Erythroblast (primary cell): ENCODE measurements around the gene FZD10.

Source experiments
- GATA1 ChIP-seq: IDR thresholded peaks from 2 replicates; pipeline ENCODE4 v1.6.1; 2011; ENCODE audit warnings: low read depth, mild to moderate bottlenecking, control low read depth, low read length, moderate library complexity
- POLR2A ChIP-seq: IDR thresholded peaks from 2 replicates; pipeline ENCODE4 v1.6.1; 2011; ENCODE audit warnings: mild to moderate bottlenecking, low read length

DNA sequence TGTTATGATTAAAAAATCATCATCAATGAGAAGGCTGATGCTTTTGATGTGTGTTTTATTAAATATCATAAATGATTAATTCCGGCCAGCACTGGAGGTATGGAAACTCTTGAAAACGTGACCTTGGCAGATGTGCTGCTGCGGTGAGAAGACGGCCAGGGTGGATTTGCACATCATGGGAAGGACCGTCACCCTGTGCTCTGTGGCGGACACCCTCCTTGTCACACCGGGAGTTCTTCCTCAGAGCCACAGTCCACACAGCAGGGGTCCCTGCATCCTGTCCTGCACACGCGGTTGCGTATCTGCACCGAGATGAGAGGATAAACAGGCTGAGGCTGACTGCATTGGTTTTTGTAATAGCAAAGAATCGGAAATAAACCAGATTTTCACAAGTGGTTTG lies 33.5 kb downstream of the FZD10 start:
- TF ChIP-seq POLR2A (no peak), GATA1 (no peak)
